ENCODE results near the gene SCNN1A. TPM values are rescaled to one million over a fixed set of nuclear protein-coding genes. Genes with fewer than 3 reads are reported as not detected.

Gene SCNN1A
- total RNA-seq, 4 donors from 2014 or later = 1.3 to 38.3 (median 7.3) TPM

DNA sequence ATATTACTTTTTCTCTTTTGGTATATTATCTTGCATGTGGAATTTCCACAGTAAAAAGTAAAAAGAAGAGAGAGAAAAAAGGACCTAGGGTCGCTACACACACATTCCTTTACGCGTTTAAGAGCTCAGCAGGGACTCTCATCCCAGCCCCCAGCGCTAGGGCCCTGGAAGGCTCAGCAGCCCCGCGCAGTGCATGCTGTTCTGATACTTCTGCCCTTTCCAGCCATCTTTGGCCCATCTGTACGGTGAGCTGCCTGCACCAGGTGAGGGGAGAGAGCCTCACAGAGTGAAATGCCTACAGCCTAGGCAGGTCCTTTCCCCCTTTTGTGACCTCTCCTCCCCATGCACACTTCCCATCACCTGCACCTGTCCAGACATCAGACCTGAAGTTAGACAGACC is 7.0 kb upstream of the SCNN1A start:
- H3K36me3 ChIP-seq = no peaks in the 10 kb centered on the region
- TF ChIP-seq POLR2A (IDR thresholded peaks at IDR 0.05) = no peak
- TF ChIP-seq, protein P1, sequence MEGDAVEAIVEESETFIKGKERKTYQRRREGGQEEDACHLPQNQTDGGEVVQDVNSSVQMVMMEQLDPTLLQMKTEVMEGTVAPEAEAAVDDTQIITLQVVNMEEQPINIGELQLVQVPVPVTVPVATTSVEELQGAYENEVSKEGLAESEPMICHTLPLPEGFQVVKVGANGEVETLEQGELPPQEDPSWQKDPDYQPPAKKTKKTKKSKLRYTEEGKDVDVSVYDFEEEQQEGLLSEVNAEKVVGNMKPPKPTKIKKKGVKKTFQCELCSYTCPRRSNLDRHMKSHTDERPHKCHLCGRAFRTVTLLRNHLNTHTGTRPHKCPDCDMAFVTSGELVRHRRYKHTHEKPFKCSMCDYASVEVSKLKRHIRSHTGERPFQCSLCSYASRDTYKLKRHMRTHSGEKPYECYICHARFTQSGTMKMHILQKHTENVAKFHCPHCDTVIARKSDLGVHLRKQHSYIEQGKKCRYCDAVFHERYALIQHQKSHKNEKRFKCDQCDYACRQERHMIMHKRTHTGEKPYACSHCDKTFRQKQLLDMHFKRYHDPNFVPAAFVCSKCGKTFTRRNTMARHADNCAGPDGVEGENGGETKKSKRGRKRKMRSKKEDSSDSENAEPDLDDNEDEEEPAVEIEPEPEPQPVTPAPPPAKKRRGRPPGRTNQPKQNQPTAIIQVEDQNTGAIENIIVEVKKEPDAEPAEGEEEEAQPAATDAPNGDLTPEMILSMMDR (IDR thresholded peaks at IDR 0.05) = no peak
- H3K4me1 ChIP-seq = peaks cover 2 to 8% of the 10 kb centered on the region in 2 donors
- no peaks in the 10 kb centered on the region for H3K9me3 ChIP-seq
- H3K27ac ChIP-seq = peak overlapping the region; percentile 95 to 97
- H3K27me3 ChIP-seq = no peaks in the 10 kb centered on the region
- intact Hi-C loops (cut with DNase I; ENCODE audit: low total_unique reads) = no loop called here
- no peak for DNase-seq
- H3K4me3 ChIP-seq = no peak overlapping the region

DNA sequence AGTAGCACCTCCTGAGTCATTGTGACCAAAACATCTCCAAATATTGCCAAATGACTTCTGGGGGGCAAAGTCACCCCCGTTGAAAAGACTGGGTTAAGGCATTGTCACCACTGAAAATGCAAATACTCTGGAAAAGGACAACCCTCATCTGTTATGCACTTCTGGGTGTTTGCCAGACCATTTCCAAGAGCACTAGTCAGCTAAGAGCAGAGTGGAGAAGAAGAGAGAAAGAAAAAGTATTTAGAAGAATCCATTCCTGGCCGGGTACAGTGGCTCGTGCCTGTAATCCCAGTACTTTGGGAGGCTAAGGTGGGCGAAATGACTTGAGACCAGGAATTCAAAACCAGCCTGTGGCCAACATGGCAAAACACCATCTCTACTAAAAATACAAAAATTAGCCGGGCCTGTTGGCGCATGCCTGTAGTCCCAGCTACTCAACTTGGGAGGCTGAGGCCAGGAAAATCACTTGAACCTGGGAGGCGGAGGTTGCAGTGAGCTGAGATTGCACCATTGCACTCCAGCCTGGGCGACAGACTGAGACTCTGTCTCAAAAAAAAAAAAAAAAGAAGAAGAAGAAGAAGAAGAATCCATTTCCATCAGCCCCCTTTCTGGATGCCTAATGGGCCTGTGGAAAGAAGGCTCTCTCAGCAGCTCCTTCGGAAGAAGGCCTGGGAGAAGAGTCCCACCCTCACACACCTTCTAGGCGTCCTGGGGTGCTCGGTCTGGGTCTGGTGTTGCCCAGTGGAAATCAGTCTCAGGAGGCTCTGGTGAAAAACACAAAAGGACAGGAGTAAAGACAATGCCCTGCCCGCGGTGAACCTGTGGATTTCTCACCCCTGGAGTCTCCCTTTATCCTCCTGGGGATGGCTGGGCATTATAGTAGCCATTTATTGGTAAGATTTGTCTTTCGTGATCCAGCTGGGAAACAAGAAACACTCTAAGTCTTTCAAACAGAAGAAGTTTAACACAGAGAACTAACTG is 5.1 kb upstream of the SCNN1A start:
- TF ChIP-seq POLR2A (IDR thresholded peaks at IDR 0.05) = no peak
- TF ChIP-seq, protein P1 (IDR thresholded peaks at IDR 0.05) = no peak

DNA sequence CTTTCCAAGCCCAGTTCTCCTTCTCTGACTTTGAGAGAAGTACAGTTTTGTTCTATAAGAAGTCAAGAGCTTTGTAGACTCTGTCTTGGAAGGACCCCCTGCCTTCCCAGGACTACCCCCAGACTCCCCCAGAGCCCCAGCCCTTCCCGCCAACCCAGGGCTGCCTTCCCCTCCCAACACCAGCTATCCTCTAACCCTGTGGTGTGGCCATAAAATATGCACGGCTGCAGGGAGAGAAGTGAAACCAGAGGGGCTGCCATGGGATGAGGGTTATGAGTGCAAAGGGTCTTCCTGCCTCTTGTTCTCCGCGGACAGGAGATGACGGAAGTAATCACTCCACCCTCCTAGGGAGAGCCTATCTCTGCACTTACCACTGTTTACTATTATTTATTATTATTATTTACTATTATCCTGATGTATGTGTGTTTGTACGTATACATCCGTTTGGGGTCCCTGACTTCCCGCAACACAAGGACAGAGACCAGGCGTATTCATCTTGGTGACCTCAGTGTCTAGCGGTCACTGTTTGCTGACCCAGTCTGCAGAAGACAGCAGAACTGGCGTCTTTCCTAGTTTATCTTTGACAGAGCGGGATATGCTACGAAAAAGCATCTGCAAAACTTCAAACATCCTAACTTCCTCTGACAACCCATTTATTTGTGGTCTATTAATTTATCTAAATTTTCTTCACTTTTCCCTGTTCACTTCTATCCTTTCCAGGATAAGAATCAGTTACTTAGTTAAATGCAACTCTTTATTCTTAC is 3.5 kb upstream of the SCNN1A start:
- H3K27me3 ChIP-seq = no peaks in the 10 kb centered on the region
- peaks cover 15 to 24% of the 10 kb centered on the region in 2 donors for H3K4me1 ChIP-seq
- no peaks in the 10 kb centered on the region for H3K36me3 ChIP-seq
- DNase-seq = peak in 1 of 2 donors; percentile 12
- intact Hi-C loops (cut with DNase I; ENCODE audit: low total_unique reads) = loop anchor here (5.0 kb wide), 1 partner anchor 42 kb away; no protein-coding TSS in a partner anchor
- no peaks in the 10 kb centered on the region for H3K9me3 ChIP-seq
- no peak overlapping the region for H3K27ac ChIP-seq
- H3K4me3 ChIP-seq = no peak overlapping the region
- TF ChIP-seq POLR2A (IDR thresholded peaks at IDR 0.05) = no peak
- TF ChIP-seq, protein P1 (IDR thresholded peaks at IDR 0.05) = no peak

More for the DNA sequence above, 5.1 kb upstream of the SCNN1A start:
- peak in 1 of 2 donors; percentile 20 for DNase-seq
- no peak overlapping the region for H3K27ac ChIP-seq
- intact Hi-C loops (cut with DNase I; ENCODE audit: low total_unique reads) = no loop called here
- no peaks in the 10 kb centered on the region for H3K9me3 ChIP-seq
- H3K36me3 ChIP-seq = no peaks in the 10 kb centered on the region
- H3K4me3 ChIP-seq = no peak overlapping the region
- H3K4me1 ChIP-seq = peaks cover 15 to 24% of the 10 kb centered on the region in 2 donors
- no peaks in the 10 kb centered on the region for H3K27me3 ChIP-seq

DNA sequence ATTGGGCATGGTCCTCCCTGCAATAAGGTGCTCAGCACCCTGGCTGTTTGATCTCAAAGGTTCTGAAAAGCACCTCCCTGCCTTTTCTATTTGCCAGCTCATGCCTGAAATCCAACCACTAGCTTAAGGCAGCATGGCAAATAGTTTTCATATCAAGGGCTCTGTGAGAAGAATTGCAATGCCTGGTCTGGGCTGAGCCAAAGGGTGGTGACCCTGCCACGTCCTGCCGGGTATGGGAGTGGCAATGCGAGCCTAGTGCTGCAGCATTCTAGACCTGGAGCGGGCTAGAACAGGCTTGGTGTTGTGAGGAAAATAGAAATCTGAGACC is 2.3 kb upstream of the SCNN1A start:
- TF ChIP-seq, protein P1 (IDR thresholded peaks at IDR 0.05) = no peak
- peak in 1 of 2 donors; percentile 28 for TF ChIP-seq POLR2A (IDR thresholded peaks at IDR 0.05)
- Histone ChIP-seq H3K4me3 (no peak overlapping the region), H3K27me3 (no peaks in the 10 kb centered on the region), H3K9me3 (no peaks in the 10 kb centered on the region), H3K36me3 (no peaks in the 10 kb centered on the region), H3K4me1 (peaks cover 15 to 17% of the 10 kb centered on the region in 2 donors), H3K27ac (peak overlapping the region; percentile 87 to 90)
- DNase-seq = peak in 1 of 2 donors; percentile 42
- intact Hi-C loops (cut with DNase I; ENCODE audit: low total_unique reads) = loop anchor here (5.0 kb wide), 1 partner anchor 40 kb away; no protein-coding TSS in a partner anchor
